Hindlimb muscle (tissue), 1 donor: Measurements from ENCODE around the gene PLEKHG5. TPM values are rescaled to one million over a fixed set of nuclear protein-coding genes. Genes with fewer than 3 reads are reported as not detected.
"Not testable (repeated sequence)": the region's sequence is repeated elsewhere in the genome, so short reads cannot be mapped to it uniquely, and the experiment has no call there.

Source experiments
- DNase-seq: peaks from one replicate; pipeline ENCODE4 v3.0.0-alpha.2; 2013
- polyA plus RNA-seq: library from polyadenylated mRNA; unstranded; fragments of 120-200 nt; gene quantifications from one replicate; pipeline ENCODE4 v1.2.1, GENCODE V29; 2013; ENCODE audit not compliant: insufficient read length

Gene PLEKHG5
- polyA plus RNA-seq, 1 donor: 14.4 TPM

DNA sequence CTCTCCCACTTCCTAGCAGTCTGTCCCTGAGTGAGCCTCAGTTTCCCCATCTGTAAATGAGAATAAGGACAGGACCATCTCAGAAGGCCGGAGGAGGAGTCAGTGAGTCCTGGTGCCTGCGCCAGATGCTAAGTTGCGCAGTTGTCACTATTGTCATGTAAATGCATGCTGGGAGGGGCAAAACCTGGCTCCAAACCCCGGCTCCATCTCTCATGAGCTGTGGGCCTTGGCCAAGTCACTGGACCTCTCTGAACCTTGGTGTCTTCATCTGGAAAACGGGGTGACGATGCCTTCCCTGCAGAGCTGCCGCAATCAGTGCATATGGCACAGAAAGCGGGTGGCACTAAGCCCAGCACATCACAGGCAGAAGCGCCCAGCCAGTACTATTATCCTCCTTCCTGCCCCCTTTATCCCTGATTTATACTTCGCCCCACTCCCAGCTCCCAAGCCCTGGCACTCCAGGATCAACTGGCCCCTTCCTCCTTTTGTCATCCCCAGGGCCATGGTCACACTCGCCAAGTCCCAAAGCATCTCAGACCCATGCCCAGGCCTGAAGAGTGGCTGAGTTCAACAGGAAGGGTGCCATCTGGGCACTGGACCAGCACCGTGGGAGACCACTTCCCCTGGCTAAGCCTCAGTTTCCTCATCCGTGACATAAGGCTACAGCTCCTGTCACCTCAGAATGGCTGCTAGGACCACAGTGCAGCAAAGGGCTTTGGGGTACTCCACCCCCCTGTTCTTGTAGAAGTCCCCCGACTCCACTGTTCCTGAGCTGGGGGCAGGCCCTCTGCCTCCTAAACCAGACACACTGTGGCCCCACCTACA is 4.3 kb upstream of the PLEKHG5 start:
- no peak for DNase-seq

- no peak for DNase-seq
Measured at GRCh38 chr1:6495041-6495441, 3.6 kb upstream of the PLEKHG5 start.

- DNase-seq: no peak
Measured at GRCh38 chr1:6494627-6495026, 3.2 kb upstream of the PLEKHG5 start.

GRCh38 chr1:6493834-6494223 is 2.4 kb upstream of the PLEKHG5 start:
- DNase-seq: not testable (repeated sequence)

- DNase-seq: no peak
Measured at GRCh38 chr1:6491966-6492365, 499 bp upstream of the PLEKHG5 start.

DNA sequence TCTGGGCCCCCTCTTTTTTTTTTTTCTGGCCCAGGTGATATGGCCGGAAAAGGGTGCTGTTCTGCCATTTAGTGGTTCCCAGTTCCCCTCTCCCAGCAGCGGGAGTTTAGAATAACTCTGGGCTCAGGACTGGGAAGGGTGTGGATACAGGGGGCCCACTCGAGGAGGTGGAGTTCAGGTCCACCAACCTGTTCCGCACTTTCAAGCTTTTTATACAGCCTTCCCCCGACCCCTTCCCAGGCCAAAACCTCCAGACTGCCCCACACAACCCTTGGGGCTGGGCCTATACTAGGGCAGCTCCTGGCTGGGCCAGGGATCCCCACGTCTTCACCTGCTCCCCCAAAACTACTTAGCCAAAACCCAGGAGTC is 402 bp downstream of the PLEKHG5 start:
- no peak for DNase-seq

GRCh38 chr1:6490181-6491080 is 1.0 kb downstream of the PLEKHG5 start:
- no peak for DNase-seq

- peak; percentile 63 for DNase-seq
Measured at GRCh38 chr1:6489799-6490180, 1.7 kb downstream of the PLEKHG5 start.

DNA sequence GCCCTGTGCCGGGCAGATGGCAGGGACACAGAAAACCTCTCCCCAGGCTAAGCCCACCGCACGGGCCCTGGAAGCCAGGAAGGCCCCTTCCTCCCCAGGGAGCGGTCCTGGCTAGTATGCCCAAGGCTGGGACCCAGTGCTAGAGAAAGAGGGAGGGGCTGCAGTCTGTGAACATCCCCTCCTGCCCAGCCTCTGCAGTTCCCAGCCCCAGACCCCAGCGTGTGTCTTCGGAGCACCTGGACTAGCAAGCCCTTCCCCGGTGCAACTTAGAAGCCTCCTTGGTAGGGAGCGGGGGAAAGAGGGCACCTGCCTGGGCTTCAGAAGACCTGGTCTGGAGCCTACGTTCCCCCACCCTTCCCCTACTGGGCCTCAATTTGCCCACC is 2.1 kb downstream of the PLEKHG5 start:
- DNase-seq: no peak

DNA sequence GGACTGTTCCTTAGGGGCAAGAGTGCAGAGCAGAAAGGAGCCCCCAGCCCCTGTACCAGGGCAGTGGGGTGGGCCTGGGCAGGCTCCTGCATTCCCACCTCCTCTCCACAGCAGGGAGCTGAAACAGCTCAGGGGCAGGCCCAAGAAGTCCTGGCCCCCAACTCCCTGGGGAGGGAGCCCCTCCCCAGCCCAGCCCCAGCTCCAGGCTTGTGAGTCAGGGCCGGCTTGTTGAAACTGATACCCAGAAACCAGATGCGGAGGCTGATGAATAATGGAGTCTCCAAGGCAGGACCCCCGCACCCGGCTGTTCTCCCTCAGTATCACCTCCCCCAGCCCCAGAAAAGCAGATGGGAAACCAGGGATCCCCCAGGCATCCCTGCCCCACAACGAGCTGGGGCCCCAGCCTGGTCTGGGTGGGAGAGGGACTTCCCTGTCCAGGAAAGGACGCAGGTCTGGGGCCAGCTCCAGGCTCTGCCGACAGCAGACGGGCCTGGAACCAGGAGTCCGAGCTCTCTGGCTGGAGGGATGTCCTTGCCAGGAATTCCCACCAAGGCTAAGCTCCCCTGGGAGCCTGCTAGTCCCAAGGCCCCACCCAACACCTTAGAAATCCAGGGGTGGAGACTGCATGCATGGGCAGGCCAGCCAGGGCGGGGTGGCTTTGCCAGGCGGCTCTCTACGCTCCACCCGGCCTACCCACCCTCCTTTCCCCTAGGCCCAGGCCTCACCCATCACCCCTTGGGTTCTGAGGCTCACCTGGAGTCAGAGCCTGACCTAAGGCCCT is 2.7 kb downstream of the PLEKHG5 start:
- no peak for DNase-seq

DNA sequence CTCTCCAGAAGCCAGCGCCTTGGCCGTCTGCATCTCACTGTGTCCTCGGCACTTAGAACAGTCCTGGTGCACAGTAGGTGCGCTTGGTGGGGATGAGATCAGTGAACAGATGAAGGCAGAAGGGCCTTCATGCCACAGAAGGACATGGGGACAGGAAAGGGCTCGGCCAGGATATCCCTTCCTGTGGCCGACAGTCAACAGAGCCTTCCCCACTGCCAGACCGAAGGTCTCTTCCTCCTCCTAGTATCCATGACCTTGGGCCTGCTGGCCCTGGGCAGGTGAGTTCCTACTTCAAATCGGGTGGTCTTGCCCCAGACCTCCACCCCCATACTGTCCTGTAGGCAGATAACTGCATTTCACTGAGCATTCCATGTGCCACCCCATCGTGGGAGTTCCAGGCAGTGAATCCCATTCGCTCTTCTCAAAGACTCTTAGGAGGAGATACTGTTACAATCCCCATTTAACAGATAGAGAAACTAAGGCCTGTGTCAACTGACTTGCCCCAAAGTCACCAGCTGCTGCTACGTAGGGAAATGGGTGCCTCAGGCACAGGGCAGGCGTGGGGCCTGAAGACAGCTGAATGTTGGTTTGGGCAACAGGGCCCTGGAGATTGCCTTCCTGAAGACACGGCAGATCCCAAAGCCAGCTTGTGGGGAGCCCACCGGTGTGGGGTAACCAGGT is 3.5 kb downstream of the PLEKHG5 start:
- DNase-seq: no peak

- DNase-seq: peak; percentile 78
Measured at GRCh38 chr1:6486433-6487011, 4.9 kb downstream of the PLEKHG5 start.

- no peak for DNase-seq
Measured at GRCh38 chr1:6485168-6486101, 6.0 kb downstream of the PLEKHG5 start.

GRCh38 chr1:6484826-6485167 is 6.7 kb downstream of the PLEKHG5 start:
- no peak for DNase-seq

GRCh38 chr1:6483761-6484117 is 7.7 kb downstream of the PLEKHG5 start:
- DNase-seq: no peak

DNA sequence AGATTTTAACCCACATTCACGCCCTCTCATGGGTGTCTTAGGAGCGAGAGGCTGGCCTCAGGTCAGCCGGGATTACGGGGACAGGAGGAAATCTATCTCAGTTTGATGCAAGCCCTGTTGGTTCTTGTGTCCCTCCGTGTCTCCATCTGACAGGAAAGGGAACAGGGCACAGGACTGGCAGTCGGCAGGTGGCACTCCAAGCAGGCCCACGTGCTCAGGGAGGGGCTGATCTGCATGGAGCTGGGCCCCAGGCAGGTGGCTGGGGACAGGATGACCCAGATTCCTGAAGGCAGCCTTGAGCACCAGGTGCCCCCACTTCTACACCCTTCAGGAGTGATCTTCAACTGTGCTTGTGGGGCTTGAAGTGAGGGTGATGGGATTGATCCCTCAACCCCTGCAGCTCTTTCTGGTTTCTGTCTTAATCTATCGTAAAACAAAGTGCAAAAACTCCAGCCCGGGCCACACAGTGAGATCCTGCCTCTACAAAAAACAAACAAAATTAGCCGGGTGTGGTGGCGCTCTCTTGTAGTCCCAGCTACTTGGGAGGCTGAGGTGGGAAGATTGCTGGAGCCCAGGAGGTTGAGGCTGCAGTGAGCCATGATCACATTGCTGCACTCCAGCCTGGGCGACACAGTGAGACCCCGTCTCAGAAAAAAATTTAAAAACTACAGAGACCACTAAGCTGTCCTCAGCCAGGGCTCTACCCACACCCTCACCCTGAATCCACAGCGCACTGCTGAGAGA is 8.3 kb downstream of the PLEKHG5 start:
- no peak for DNase-seq

GRCh38 chr1:6481820-6482219 is 9.6 kb downstream of the PLEKHG5 start:
- no peak for DNase-seq

DNA sequence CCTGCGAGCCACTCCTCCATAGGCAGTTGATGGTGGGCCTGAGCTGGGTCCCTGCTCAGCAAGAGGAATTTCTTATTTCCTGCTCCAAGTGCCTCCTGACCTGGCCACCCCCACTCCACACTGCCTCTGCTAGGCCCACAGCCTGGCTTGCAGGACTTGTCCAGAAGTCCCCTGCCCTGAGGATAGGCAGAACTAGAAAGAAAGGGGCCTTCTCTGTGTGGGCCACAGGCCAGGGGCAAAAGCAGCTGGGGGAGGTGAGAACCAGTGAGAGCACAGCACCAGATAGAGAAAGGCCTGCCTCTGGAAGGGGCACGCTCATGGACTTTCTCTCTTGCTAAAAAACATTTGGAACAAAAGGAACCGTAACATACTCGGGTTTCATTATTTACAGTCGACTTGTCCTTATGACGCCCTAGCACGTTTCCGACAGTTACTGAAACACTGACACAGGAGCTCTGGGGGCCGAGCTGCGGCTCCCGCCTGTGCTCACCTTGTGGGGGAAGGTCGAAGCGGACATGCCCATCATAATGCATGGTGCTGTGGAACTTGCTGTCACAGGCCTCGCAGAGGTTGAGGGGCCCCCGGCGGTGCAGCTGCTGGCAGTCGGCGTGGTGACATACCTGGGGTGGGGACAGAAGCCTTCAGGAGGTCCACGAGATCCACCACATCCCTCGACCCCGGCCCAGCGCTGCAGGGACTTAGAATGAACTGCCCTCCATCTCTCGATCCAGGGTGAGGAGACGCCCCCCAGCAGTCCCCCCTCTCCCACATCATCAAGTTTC is 14.2 kb downstream of the PLEKHG5 start:
- DNase-seq: no peak

- no peak for DNase-seq
Measured at GRCh38 chr1:6476483-6476882, 15.0 kb downstream of the PLEKHG5 start.
